K562 (cell line): ENCODE measurements around the gene RABGAP1. TPM values are rescaled to one million over a fixed set of nuclear protein-coding genes. Genes with fewer than 3 reads are reported as not detected.

Source experiments
- ATAC-seq: fragments of 200-7000 bp; cut with Tn5 transposase; 3 replicates; pipeline ENCODE4 v1.9.1; 2020; ENCODE audit warnings: moderate library complexity
- BruUV-seq: library from RNA; stranded (reverse); fragments of 400-500 nt; replicated peaks from 2 replicates; lab custom pipeline; 2021; lab: Mats Ljungman, UMichigan
- CTCF ChIA-PET: fragments of 300-600 bp; formaldehyde crosslinking; extraction: SDS; loops from one replicate; lab custom pipeline; 2021; ENCODE audit warnings: low intra/inter-chr PET ratio; lab: Yijun Ruan, JAX
- POLR2A ChIA-PET: fragments of 300-600, 350-650 bp; sonication (Branson Sonifier 250); formaldehyde crosslinking; extraction: SDS; loops from one replicate; lab custom pipeline; 2021; ENCODE audit warnings: antibody characterized with exemption, inconsistent platforms; lab: Yijun Ruan, JAX
- DNase-seq, 4 experiments: peaks; one replicate each; pipeline versions ENCODE4 v3.0.0 to v3.0.0-alpha.2; 2011 to 2018; ENCODE audit warnings: low spot score in 3 of 4, mixed read lengths in 3 of 4; ENCODE audit errors: extremely low read depth in 1 of 4
- FAIRE-seq: peaks from 2 replicates; lab custom pipeline; 2011; peaks lifted over from hg19 to GRCh38; lab: Jason Lieb, UNC
- H2AFZ ChIP-seq: 2 replicates; pipeline ENCODE4 v1.6.0; 2011; ENCODE audit warnings: low read depth, low read length, control low read depth, inconsistent platforms
- H3K27ac ChIP-seq: fragments of 200-600 bp; 3 replicates; pipeline ENCODE4 v1.8.0; 2011; ENCODE audit warnings: low read depth, mild to moderate bottlenecking, control low read depth, inconsistent platforms, low read length, moderate library complexity, mixed read lengths; ENCODE audit errors: extremely low read depth
- H3K27me3 ChIP-seq, 2 experiments: fragments of 300-600 bp in 1 of 2; 2 replicates in 1 of 2; 3 replicates in 1 of 2; pipeline versions ENCODE4 v1.6.0 to v1.8.0; 2011; ENCODE audit warnings: inconsistent platforms in 2 of 2, low read length in 2 of 2, mild to moderate bottlenecking in 1 of 2, mixed read lengths in 1 of 2, moderate library complexity in 1 of 2; ENCODE audit not compliant: control insufficient read depth in 2 of 2, insufficient read depth in 2 of 2
- H3K36me3 ChIP-seq: fragments of 300-600 bp; 3 replicates; pipeline ENCODE4 v1.8.0; 2011; ENCODE audit warnings: mild to moderate bottlenecking, low read length, inconsistent platforms; ENCODE audit not compliant: control insufficient read depth, insufficient read depth
- H3K4me1 ChIP-seq, 2 experiments: fragments of 200-600 bp in 1 of 2; replicated peaks in 1 of 2; 2 replicates in 1 of 2; 3 replicates in 1 of 2; pipeline versions ENCODE4 v1.5.1 to v1.8.0; 2011; ENCODE audit warnings: inconsistent platforms in 2 of 2, low read length in 2 of 2, mild to moderate bottlenecking in 1 of 2, mixed read lengths in 1 of 2, moderate library complexity in 1 of 2; ENCODE audit not compliant: control insufficient read depth in 2 of 2, insufficient read depth in 2 of 2
- H3K4me2 ChIP-seq: 2 replicates; pipeline ENCODE4 v1.6.1; 2011; ENCODE audit warnings: low read length, control low read depth, inconsistent platforms, mixed read lengths; ENCODE audit not compliant: insufficient read depth
- H3K4me3 ChIP-seq: fragments of 200-600 bp; sonication (generic), shearing (Covaris generic); 2 replicates; pipeline ENCODE4 v1.5.1; 2016; ENCODE audit warnings: control low read depth, inconsistent platforms
- H3K79me2 ChIP-seq: fragments of 200-600 bp; 3 replicates; pipeline ENCODE4 v1.8.0; 2011; ENCODE audit warnings: low read length, inconsistent platforms; ENCODE audit not compliant: control insufficient read depth, insufficient read depth
- H3K9ac ChIP-seq, 2 experiments: 2 replicates each; pipeline versions ENCODE4 v1.6.0 to v1.6.1; 2011; ENCODE audit warnings: low read depth in 2 of 2, low read length in 2 of 2, control low read depth in 1 of 2, inconsistent platforms in 1 of 2, mild to moderate bottlenecking in 1 of 2, mixed read lengths in 1 of 2; ENCODE audit not compliant: insufficient read depth in 1 of 2
- H3K9me1 ChIP-seq: one replicate; pipeline ENCODE4 v1.6.0; 2011; ENCODE audit warnings: inconsistent platforms, mild to moderate bottlenecking, low read length, moderate library complexity; ENCODE audit not compliant: control insufficient read depth, insufficient read depth
- H3K9me3 ChIP-seq: replicated peaks from 2 replicates; pipeline ENCODE4 v1.5.1; 2011; ENCODE audit warnings: low read depth, low read length, inconsistent platforms; ENCODE audit not compliant: control insufficient read depth, insufficient read depth
- H4K20me1 ChIP-seq: replicated peaks from 2 replicates; pipeline ENCODE4 v1.6.1; 2011; ENCODE audit warnings: low read length, inconsistent platforms, mixed read lengths; ENCODE audit not compliant: control insufficient read depth, insufficient read depth
- PHB ChIP-seq: fragments of 250-450 bp; sonication (Bioruptor Pico); IDR thresholded peaks from 2 replicates; pipeline ENCODE4 v1.5.0; 2021
- SPI1 ChIP-seq: IDR thresholded peaks from 2 replicates; pipeline ENCODE4 v1.6.1; 2011; ENCODE audit warnings: low read depth, low read length, control low read depth, borderline replicate concordance
- SREBF1 ChIP-seq: fragments of 150-350 bp; IDR thresholded peaks from 2 replicates; pipeline ENCODE4 v1.6.1; 2014; ENCODE audit warnings: antibody characterized with exemption, low read depth, low read length, borderline replicate concordance
- WGBS: fragments of 100-300 bp; shearing (Covaris generic); methylation state at CpG from one replicate; pipeline ENCODE4 v1.1.6; 2016; ENCODE audit warnings: low coverage, mixed read lengths; ENCODE audit not compliant: insufficient coverage; ENCODE audit errors: missing lambda C conversion rate; 5-methylcytosine and 5-hydroxymethylcytosine counted together
- in situ Hi-C: fragments of 300-500 bp; cut with MboI; formaldehyde crosslinking; loops from 4 replicates; pipeline ENCODE4 v1.15.0; 2018; ENCODE audit warnings: inconsistent platforms, mixed read lengths
- intact Hi-C: fragments of 100-400 bp; cut with micrococcal nuclease; formaldehyde crosslinking; loops from 2 replicates; pipeline ENCODE4 v1.14.2; 2022
- polyA plus RNA-seq, 8 experiments: library from polyadenylated mRNA; depleted of rRNA in 4 of 8; stranded (reverse) in 5 of 8; unstranded in 3 of 8; fragments of >200 nt; fragmentation: Nextera tagmentation in 2 of 8; fragmentation: Illumina TruSeq in 1 of 8; extraction: Ambion mirVana in 2 of 8; extraction: Trizol in 1 of 8; gene quantifications; 2 replicates each; pipeline versions ENCODE4 v1.2.1 to v1.2.3, GENCODE V29; 2011 to 2014; ENCODE audit warnings: inconsistent platforms in 1 of 8, missing spikeins in 1 of 8
- total RNA-seq, 7 experiments: library from RNA; depleted of rRNA in 6 of 7; stranded (reverse); fragments of >200 nt in 6 of 7; fragmentation: Illumina TruSeq in 2 of 7; extraction: Trizol in 2 of 7; gene quantifications; 2 replicates each; pipeline versions ENCODE4 v1.2.1 to v1.2.3, GENCODE V29; 2011 to 2021; ENCODE audit warnings: low replicate concordance in 1 of 7
- TF ChIP-seq, protein P1 (sequence below): fragments of 450-650 bp; IDR thresholded peaks from 2 replicates; pipeline ENCODE4 v1.7.1; 2018; ENCODE audit warnings: mild to moderate bottlenecking, low read depth; ENCODE audit not compliant: partially characterized antibody
- TF ChIP-seq, protein P2 (sequence below): sonication (generic); formaldehyde crosslinking; IDR thresholded peaks from 2 replicates; pipeline ENCODE4 v1.8.1; 2023; ENCODE audit warnings: mild to moderate bottlenecking, missing genetic modification reagents
- TF ChIP-seq, protein P3 (sequence below): fragments of 450-650 bp; IDR thresholded peaks from 2 replicates; pipeline ENCODE4 v1.6.1; 2018; ENCODE audit warnings: mild to moderate bottlenecking, low read depth; ENCODE audit not compliant: partially characterized antibody
- TF ChIP-seq, protein P4 (sequence below): sonication (generic); formaldehyde crosslinking; IDR thresholded peaks from 2 replicates; pipeline ENCODE4 v1.8.0; 2023; ENCODE audit warnings: missing genetic modification reagents, mild to moderate bottlenecking, borderline replicate concordance
- TF ChIP-seq, protein P5 (sequence below): IDR thresholded peaks from 2 replicates; pipeline ENCODE4 v1.6.1; 2012; ENCODE audit warnings: low read depth, low read length, improper control_type of control experiment, borderline replicate concordance

Gene RABGAP1
- total and polyA plus RNA-seq, 9 of the 15 experiments (the other 6 are each of a cell fraction or from before 2014, with no cell fraction given), result 1.5 to 22.7 (median 13.1) TPM

DNA sequence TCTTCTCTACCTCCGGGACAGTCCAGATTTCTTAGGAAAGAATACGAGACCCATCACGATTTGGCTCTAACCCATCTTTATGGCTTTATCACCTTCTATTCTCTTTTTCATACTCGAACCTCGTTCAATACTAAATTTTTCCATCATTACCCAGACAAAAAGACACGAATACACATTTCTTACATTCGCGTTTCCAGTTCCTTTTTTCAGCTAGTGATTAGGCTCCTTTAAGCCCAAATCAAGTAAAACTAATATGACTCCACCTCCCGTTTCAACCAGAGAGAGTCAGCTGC lies 28.2 kb upstream of the RABGAP1 start:
- Histone ChIP-seq H3K4me1 (peaks cover 0 to 8% of the 10 kb centered on the region in 2 experiments; a peak in 1 of 5 replicates), H3K36me3 (peaks cover 25% of the 10 kb centered on the region), H3K79me2 (peaks cover 37% of the 10 kb centered on the region), H3K9ac (peak overlapping the region; percentile 85 to 94), H3K4me3 (peak overlapping the region; percentile 73), H3K27me3 (no peaks in the 10 kb centered on the region), H2AFZ (peak overlapping the region; percentile 95), H3K9me1 (no peaks in the 10 kb centered on the region), H3K9me3 (no peaks in the 10 kb centered on the region), H4K20me1 (no peaks in the 10 kb centered on the region), H3K27ac (peak overlapping the region; percentile 85), H3K4me2 (peak overlapping the region; percentile 92)
- in situ Hi-C loops, result no loop called here
- ATAC-seq (no peak), FAIRE-seq (no peak), DNase-seq (no peak)
- CTCF ChIA-PET, result no interaction called here
- BruUV-seq, result no TSS peak
- POLR2A ChIA-PET, result interaction anchor here (0.8 to 1.9 kb wide), 8 partner anchors 8 to 77 kb away, joined by 3 to 14 read pairs (median 8); partner anchors contain the start of genes RABGAP1, RC3H2 and ZBTB26
- intact Hi-C loops, result loop anchor here (5.0 kb wide), 1 partner anchor 80 kb away; no protein-coding TSS in a partner anchor
- WGBS, result 2% methylated on average over 9 of the region's 9 CpGs
- TF ChIP-seq SPI1, result peak; percentile 42; the same call in 1 of the 2 replicates
- TF ChIP-seq, protein P1, sequence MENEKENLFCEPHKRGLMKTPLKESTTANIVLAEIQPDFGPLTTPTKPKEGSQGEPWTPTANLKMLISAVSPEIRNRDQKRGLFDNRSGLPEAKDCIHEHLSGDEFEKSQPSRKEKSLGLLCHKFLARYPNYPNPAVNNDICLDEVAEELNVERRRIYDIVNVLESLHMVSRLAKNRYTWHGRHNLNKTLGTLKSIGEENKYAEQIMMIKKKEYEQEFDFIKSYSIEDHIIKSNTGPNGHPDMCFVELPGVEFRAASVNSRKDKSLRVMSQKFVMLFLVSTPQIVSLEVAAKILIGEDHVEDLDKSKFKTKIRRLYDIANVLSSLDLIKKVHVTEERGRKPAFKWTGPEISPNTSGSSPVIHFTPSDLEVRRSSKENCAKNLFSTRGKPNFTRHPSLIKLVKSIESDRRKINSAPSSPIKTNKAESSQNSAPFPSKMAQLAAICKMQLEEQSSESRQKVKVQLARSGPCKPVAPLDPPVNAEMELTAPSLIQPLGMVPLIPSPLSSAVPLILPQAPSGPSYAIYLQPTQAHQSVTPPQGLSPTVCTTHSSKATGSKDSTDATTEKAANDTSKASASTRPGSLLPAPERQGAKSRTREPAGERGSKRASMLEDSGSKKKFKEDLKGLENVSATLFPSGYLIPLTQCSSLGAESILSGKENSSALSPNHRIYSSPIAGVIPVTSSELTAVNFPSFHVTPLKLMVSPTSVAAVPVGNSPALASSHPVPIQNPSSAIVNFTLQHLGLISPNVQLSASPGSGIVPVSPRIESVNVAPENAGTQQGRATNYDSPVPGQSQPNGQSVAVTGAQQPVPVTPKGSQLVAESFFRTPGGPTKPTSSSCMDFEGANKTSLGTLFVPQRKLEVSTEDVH, result no peak
- TF ChIP-seq, protein P2, sequence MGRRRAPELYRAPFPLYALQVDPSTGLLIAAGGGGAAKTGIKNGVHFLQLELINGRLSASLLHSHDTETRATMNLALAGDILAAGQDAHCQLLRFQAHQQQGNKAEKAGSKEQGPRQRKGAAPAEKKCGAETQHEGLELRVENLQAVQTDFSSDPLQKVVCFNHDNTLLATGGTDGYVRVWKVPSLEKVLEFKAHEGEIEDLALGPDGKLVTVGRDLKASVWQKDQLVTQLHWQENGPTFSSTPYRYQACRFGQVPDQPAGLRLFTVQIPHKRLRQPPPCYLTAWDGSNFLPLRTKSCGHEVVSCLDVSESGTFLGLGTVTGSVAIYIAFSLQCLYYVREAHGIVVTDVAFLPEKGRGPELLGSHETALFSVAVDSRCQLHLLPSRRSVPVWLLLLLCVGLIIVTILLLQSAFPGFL (CRISPR knock-in tag), result 0 out of 2 replicates have a peak, but pooled peaks have one; percentile 56
- TF ChIP-seq, protein P3, sequence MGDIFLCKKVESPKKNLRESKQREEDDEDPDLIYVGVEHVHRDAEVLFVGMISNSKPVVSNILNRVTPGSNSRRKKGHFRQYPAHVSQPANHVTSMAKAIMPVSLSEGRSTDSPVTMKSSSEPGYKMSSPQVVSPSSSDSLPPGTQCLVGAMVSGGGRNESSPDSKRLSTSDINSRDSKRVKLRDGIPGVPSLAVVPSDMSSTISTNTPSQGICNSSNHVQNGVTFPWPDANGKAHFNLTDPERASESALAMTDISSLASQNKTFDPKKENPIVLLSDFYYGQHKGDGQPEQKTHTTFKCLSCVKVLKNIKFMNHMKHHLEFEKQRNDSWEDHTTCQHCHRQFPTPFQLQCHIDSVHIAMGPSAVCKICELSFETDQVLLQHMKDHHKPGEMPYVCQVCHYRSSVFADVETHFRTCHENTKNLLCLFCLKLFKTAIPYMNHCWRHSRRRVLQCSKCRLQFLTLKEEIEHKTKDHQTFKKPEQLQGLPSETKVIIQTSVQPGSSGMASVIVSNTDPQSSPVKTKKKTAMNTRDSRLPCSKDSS, result peak; percentile 6
- TF ChIP-seq SREBF1, result no peak
- TF ChIP-seq, protein P4, sequence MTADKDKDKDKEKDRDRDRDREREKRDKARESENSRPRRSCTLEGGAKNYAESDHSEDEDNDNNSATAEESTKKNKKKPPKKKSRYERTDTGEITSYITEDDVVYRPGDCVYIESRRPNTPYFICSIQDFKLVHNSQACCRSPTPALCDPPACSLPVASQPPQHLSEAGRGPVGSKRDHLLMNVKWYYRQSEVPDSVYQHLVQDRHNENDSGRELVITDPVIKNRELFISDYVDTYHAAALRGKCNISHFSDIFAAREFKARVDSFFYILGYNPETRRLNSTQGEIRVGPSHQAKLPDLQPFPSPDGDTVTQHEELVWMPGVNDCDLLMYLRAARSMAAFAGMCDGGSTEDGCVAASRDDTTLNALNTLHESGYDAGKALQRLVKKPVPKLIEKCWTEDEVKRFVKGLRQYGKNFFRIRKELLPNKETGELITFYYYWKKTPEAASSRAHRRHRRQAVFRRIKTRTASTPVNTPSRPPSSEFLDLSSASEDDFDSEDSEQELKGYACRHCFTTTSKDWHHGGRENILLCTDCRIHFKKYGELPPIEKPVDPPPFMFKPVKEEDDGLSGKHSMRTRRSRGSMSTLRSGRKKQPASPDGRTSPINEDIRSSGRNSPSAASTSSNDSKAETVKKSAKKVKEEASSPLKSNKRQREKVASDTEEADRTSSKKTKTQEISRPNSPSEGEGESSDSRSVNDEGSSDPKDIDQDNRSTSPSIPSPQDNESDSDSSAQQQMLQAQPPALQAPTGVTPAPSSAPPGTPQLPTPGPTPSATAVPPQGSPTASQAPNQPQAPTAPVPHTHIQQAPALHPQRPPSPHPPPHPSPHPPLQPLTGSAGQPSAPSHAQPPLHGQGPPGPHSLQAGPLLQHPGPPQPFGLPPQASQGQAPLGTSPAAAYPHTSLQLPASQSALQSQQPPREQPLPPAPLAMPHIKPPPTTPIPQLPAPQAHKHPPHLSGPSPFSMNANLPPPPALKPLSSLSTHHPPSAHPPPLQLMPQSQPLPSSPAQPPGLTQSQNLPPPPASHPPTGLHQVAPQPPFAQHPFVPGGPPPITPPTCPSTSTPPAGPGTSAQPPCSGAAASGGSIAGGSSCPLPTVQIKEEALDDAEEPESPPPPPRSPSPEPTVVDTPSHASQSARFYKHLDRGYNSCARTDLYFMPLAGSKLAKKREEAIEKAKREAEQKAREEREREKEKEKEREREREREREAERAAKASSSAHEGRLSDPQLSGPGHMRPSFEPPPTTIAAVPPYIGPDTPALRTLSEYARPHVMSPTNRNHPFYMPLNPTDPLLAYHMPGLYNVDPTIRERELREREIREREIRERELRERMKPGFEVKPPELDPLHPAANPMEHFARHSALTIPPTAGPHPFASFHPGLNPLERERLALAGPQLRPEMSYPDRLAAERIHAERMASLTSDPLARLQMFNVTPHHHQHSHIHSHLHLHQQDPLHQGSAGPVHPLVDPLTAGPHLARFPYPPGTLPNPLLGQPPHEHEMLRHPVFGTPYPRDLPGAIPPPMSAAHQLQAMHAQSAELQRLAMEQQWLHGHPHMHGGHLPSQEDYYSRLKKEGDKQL, result peak; percentile 67; the same call in 1 of the 2 replicates
- TF ChIP-seq, protein P5, sequence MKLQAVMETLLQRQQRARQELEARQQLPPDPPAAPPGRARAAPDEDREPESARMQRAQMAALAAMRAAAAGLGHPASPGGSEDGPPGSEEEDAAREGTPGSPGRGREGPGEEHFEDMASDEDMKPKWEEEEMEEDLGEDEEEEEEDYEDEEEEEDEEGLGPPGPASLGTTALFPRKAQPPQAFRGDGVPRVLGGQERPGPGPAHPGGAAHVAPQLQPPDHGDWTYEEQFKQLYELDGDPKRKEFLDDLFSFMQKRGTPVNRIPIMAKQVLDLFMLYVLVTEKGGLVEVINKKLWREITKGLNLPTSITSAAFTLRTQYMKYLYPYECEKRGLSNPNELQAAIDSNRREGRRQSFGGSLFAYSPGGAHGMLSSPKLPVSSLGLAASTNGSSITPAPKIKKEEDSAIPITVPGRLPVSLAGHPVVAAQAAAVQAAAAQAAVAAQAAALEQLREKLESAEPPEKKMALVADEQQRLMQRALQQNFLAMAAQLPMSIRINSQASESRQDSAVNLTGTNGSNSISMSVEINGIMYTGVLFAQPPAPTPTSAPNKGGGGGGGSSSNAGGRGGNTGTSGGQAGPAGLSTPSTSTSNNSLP, result no peak
- no peak for TF ChIP-seq PHB
